Measurements from ENCODE around the gene ABCA12.

The ABCA12 gene

DNA sequence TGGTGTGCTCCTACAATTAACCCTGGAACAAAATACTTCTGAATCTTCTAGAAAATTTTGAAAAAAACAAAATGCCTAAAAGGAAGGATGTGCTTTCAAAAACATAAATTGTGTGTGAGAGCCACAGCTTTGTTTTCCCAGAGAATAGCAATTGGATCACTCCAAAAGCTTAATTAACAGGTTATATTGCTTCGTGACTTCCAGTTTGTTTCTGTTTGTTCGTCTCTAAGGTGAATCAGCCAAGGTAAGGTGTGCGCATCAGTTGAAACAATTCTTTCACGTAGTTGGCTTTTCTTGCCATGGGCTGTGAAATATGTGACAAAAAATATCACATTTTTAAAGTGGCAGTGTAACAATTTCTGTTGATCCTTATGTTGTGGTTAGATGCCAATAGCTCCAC lies 238.7 kb downstream of the ABCA12 start:
- no peaks in the 10 kb centered on the region for H3K9me3 ChIP-seq (ENCODE audit: insufficient read depth, low read length)
- no peaks in the 10 kb centered on the region for H3K36me3 ChIP-seq (ENCODE audit: insufficient read depth, insufficient read length, low read length)
- H3K4me3 ChIP-seq (ENCODE audit: insufficient read length, low read depth) = no peak overlapping the region
- DNase-seq (ENCODE audit: low read depth, low spot score) = no peak
- H3K9ac ChIP-seq (ENCODE audit: insufficient read length, low read depth) = no peak overlapping the region
- no peaks in the 10 kb centered on the region for H3K4me1 ChIP-seq (ENCODE audit: insufficient read depth, insufficient read length)
- TF ChIP-seq YY1 (IDR thresholded peaks at IDR 0.05; ENCODE audit: insufficient read depth, insufficient read length) (no peak), ZNF274 (IDR thresholded peaks at IDR 0.05; ENCODE audit: low read depth, low read length) (no peak), SUZ12 (IDR thresholded peaks at IDR 0.05; ENCODE audit: extremely low read depth, insufficient read depth, insufficient read length) (no peak)
- no peaks in the 10 kb centered on the region for H3K27me3 ChIP-seq (ENCODE audit: insufficient read depth, insufficient read length)

DNA sequence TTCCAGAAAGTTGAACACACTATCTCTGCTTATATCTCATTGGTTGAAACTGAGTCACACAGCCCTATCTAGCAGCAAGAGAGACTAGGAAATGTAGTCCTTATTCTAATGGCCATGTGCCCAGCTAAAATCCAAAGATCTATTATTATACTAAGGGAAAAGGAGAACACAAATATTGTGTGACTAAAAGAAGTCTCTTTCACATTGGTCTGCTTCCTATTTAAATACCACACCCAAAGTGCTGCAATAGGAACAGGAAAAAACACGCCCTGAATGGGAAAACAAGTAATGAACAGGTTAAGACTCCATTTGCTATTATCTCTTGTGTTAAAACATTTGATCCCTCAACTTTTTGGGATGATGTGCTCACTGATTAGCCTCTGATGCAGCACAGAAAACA lies 242.2 kb downstream of the ABCA12 start:
- DNase-seq (ENCODE audit: low read depth, low spot score) = no peak
- TF ChIP-seq SUZ12 (IDR thresholded peaks at IDR 0.05; ENCODE audit: extremely low read depth, insufficient read depth, insufficient read length) (no peak), ZNF274 (IDR thresholded peaks at IDR 0.05; ENCODE audit: low read depth, low read length) (no peak), YY1 (IDR thresholded peaks at IDR 0.05; ENCODE audit: insufficient read depth, insufficient read length) (no peak)
- no peaks in the 10 kb centered on the region for H3K27me3 ChIP-seq (ENCODE audit: insufficient read depth, insufficient read length)
- H3K36me3 ChIP-seq (ENCODE audit: insufficient read depth, insufficient read length, low read length) = no peaks in the 10 kb centered on the region
- H3K4me3 ChIP-seq (ENCODE audit: insufficient read length, low read depth) = no peak overlapping the region
- H3K9ac ChIP-seq (ENCODE audit: insufficient read length, low read depth) = no peak overlapping the region
- no peaks in the 10 kb centered on the region for H3K9me3 ChIP-seq (ENCODE audit: insufficient read depth, low read length)
- no peaks in the 10 kb centered on the region for H3K4me1 ChIP-seq (ENCODE audit: insufficient read depth, insufficient read length)

GRCh38 chr2:214895469-214895868 lies 243.0 kb downstream of the ABCA12 start:
- DNase-seq (ENCODE audit: low read depth, low spot score) = no peak
- H3K4me3 ChIP-seq (ENCODE audit: insufficient read length, low read depth) = no peak overlapping the region
- H3K9me3 ChIP-seq (ENCODE audit: insufficient read depth, low read length) = no peaks in the 10 kb centered on the region
- no peak overlapping the region for H3K9ac ChIP-seq (ENCODE audit: insufficient read length, low read depth)
- H3K27me3 ChIP-seq (ENCODE audit: insufficient read depth, insufficient read length) = no peaks in the 10 kb centered on the region
- TF ChIP-seq SUZ12 (IDR thresholded peaks at IDR 0.05; ENCODE audit: extremely low read depth, insufficient read depth, insufficient read length) (no peak), ZNF274 (IDR thresholded peaks at IDR 0.05; ENCODE audit: low read depth, low read length) (no peak), YY1 (IDR thresholded peaks at IDR 0.05; ENCODE audit: insufficient read depth, insufficient read length) (no peak)
- H3K36me3 ChIP-seq (ENCODE audit: insufficient read depth, insufficient read length, low read length) = no peaks in the 10 kb centered on the region
- no peaks in the 10 kb centered on the region for H3K4me1 ChIP-seq (ENCODE audit: insufficient read depth, insufficient read length)

DNA sequence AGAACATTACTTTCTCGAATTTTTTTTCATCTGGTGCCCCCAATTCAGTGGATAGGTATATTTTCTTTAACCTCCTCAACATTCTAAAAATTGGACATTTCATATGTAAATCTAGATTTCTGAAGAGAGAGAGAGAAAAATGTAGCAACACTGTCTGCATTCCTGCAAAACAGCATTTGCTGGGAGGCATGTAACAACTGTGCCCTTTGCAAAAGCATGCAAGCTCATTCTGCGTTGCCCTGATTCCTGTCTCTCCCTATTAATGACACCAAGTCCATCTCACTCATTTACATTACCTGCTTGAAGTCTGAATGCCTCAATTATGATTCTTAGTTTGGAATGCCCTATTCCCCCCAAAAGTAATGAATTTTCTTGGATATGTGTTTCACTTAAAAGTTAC lies 249.1 kb downstream of the ABCA12 start:
- H3K4me1 ChIP-seq (ENCODE audit: insufficient read depth, insufficient read length) = no peaks in the 10 kb centered on the region
- H3K9ac ChIP-seq (ENCODE audit: insufficient read length, low read depth) = no peak overlapping the region
- H3K9me3 ChIP-seq (ENCODE audit: insufficient read depth, low read length) = no peaks in the 10 kb centered on the region
- DNase-seq (ENCODE audit: low read depth, low spot score) = no peak
- H3K36me3 ChIP-seq (ENCODE audit: insufficient read depth, insufficient read length, low read length) = no peaks in the 10 kb centered on the region
- TF ChIP-seq YY1 (IDR thresholded peaks at IDR 0.05; ENCODE audit: insufficient read depth, insufficient read length) = no peak
- TF ChIP-seq ZNF274 (IDR thresholded peaks at IDR 0.05; ENCODE audit: low read depth, low read length) = no peak
- no peak for TF ChIP-seq SUZ12 (IDR thresholded peaks at IDR 0.05; ENCODE audit: extremely low read depth, insufficient read depth, insufficient read length)
- H3K4me3 ChIP-seq (ENCODE audit: insufficient read length, low read depth) = no peak overlapping the region
- H3K27me3 ChIP-seq (ENCODE audit: insufficient read depth, insufficient read length) = no peaks in the 10 kb centered on the region

GRCh38 chr2:214881647-214882202 lies 256.7 kb downstream of the ABCA12 start:
- Histone ChIP-seq H3K36me3 (ENCODE audit: insufficient read depth, insufficient read length, low read length) (no peaks in the 10 kb centered on the region), H3K4me3 (ENCODE audit: insufficient read length, low read depth) (no peak overlapping the region), H3K9me3 (ENCODE audit: insufficient read depth, low read length) (no peaks in the 10 kb centered on the region), H3K27me3 (ENCODE audit: insufficient read depth, insufficient read length) (no peaks in the 10 kb centered on the region), H3K4me1 (ENCODE audit: insufficient read depth, insufficient read length) (no peaks in the 10 kb centered on the region), H3K9ac (ENCODE audit: insufficient read length, low read depth) (no peak overlapping the region)
- TF ChIP-seq SUZ12 (IDR thresholded peaks at IDR 0.05; ENCODE audit: extremely low read depth, insufficient read depth, insufficient read length) (no peak), YY1 (IDR thresholded peaks at IDR 0.05; ENCODE audit: insufficient read depth, insufficient read length) (no peak), ZNF274 (IDR thresholded peaks at IDR 0.05; ENCODE audit: low read depth, low read length) (no peak)
- no peak for DNase-seq (ENCODE audit: low read depth, low spot score)
